OCI-LY7 (cell line): ENCODE data around the gene RPUSD2. TPM values are rescaled to one million over a fixed set of nuclear protein-coding genes. Genes with fewer than 3 reads are reported as not detected.
A peak's percentile ranks its signal among the peaks of the same experiment; 100 is the strongest.

ENCODE experiments used
- BruUV-seq: library from RNA; stranded (reverse); fragments of 400-500 nt; replicated peaks from 2 replicates; lab custom pipeline; 2021; lab: Mats Ljungman, UMichigan
- CTCF ChIA-PET: fragments of 300-600 bp; sonication (Branson Sonifier 250); formaldehyde crosslinking; loops from one replicate; lab custom pipeline; 2022; ENCODE audit warnings: antibody characterized with exemption; ENCODE audit not compliant: unreplicated experiment; lab: Charles Lee
- POLR2A ChIA-PET: fragments of 300-600 bp; sonication (Branson Sonifier 250); formaldehyde crosslinking; loops from one replicate; lab custom pipeline; 2022; ENCODE audit warnings: antibody characterized with exemption; lab: Charles Lee
- DNase-seq: peaks from one replicate; pipeline ENCODE4 v3.0.0-alpha.2; 2015; ENCODE audit warnings: low spot score
- H2AFZ ChIP-seq: fragments of 200-600 bp; sonication (generic), shearing (Covaris generic); 2 replicates; pipeline ENCODE4 v1.6.1; 2014; ENCODE audit warnings: mild to moderate bottlenecking, antibody characterized with exemption, low read length, moderate library complexity
- H3K27ac ChIP-seq: fragments of 200-600 bp; sonication (generic); 2 replicates; pipeline ENCODE4 v1.5.1; 2014; ENCODE audit warnings: mixed run types, low read depth, mild to moderate bottlenecking, moderate library complexity, low read length, inconsistent platforms; ENCODE audit not compliant: poor library complexity, severe bottlenecking
- H3K36me3 ChIP-seq: fragments of 200-600 bp; sonication (generic); 2 replicates; pipeline ENCODE4 v1.6.1; 2014; ENCODE audit warnings: mild to moderate bottlenecking, antibody characterized with exemption, low read length, moderate library complexity, mixed read lengths; ENCODE audit not compliant: insufficient read depth
- H3K4me1 ChIP-seq: fragments of 200-600 bp; sonication (generic); 2 replicates; pipeline ENCODE4 v1.5.1; 2014; ENCODE audit warnings: mild to moderate bottlenecking, low read length; ENCODE audit not compliant: insufficient read depth, poor library complexity, severe bottlenecking
- H3K4me2 ChIP-seq: fragments of 200-600 bp; sonication (generic); 2 replicates; pipeline ENCODE4 v1.6.1; 2014; ENCODE audit warnings: mild to moderate bottlenecking, low read length
- H3K4me3 ChIP-seq: fragments of 200-600 bp; sonication (generic); 2 replicates; pipeline ENCODE4 v1.5.1; 2014; ENCODE audit warnings: mild to moderate bottlenecking, low read depth, low read length; ENCODE audit not compliant: poor library complexity, severe bottlenecking
- H3K79me2 ChIP-seq: fragments of 200-600 bp; sonication (generic); 2 replicates; pipeline ENCODE4 v1.6.1; 2016; ENCODE audit warnings: low read depth, mild to moderate bottlenecking, low read length, moderate library complexity, mixed read lengths; ENCODE audit not compliant: insufficient read depth
- H3K9me2 ChIP-seq: fragments of 200-600 bp; sonication (generic); 2 replicates; pipeline ENCODE4 v1.6.1; 2016; ENCODE audit warnings: mild to moderate bottlenecking, low read length, mixed read lengths; ENCODE audit not compliant: insufficient read depth
- H3K9me3 ChIP-seq: fragments of 200-600 bp; sonication (generic); 2 replicates; pipeline ENCODE4 v1.6.1; 2014; ENCODE audit warnings: mild to moderate bottlenecking, mixed run types, low read length, mixed read lengths
- H4K20me1 ChIP-seq: fragments of 200-600 bp; sonication (generic); 2 replicates; pipeline ENCODE4 v1.6.1; 2014; ENCODE audit warnings: mild to moderate bottlenecking, antibody characterized with exemption, low read length, moderate library complexity, mixed read lengths; ENCODE audit not compliant: insufficient read depth
- CTCF ChIP-seq: fragments of 200-600 bp; sonication (generic); conservative IDR thresholded peaks from 2 replicates; pipeline ENCODE4 v1.5.1; 2014; ENCODE audit warnings: mild to moderate bottlenecking, antibody characterized with exemption, low read length, moderate library complexity, mixed read lengths
- EZH2phosphoT487 ChIP-seq: fragments of 200-600 bp; sonication (generic); IDR thresholded peaks from 2 replicates; pipeline ENCODE4 v1.6.1; 2018; ENCODE audit warnings: low read depth, borderline replicate concordance, mild to moderate bottlenecking, mixed run types, antibody characterized with exemption, low read length, moderate library complexity, mixed read lengths
- intact Hi-C: fragments of 100-400 bp; cut with micrococcal nuclease; formaldehyde crosslinking; loops from one replicate; pipeline ENCODE4 v1.10.0; 2022; ENCODE audit not compliant: unreplicated experiment
- total RNA-seq, 2 experiments: library from RNA; depleted of rRNA in 1 of 2; stranded (reverse); fragments of >200 nt in 1 of 2; shearing (Covaris generic) in 1 of 2; gene quantifications; 2 replicates each; pipeline ENCODE4 v1.2.3, GENCODE V29; 2014 to 2022

Gene RPUSD2
- total RNA-seq, 2 experiments from 2014 or later, result 18.9 to 26.4 TPM

GRCh38 chr15:40543082-40543481, 26.0 kb upstream of the RPUSD2 start:
- no TSS peak for BruUV-seq
- H3K79me2 ChIP-seq, result no peaks in the 10 kb centered on the region
- POLR2A ChIA-PET, result interaction anchor here (0.7 kb wide), 1 partner anchor 86 kb away, joined by 3 read pairs; no protein-coding TSS in a partner anchor
- no peak for TF ChIP-seq EZH2phosphoT487
- TF ChIP-seq CTCF, result no peak
- no peak for DNase-seq
- H3K4me3 ChIP-seq, result no peak overlapping the region
- H4K20me1 ChIP-seq, result no peaks in the 10 kb centered on the region
- no peak overlapping the region for H3K27ac ChIP-seq
- H3K9me2 ChIP-seq, result no peaks in the 10 kb centered on the region
- H2AFZ ChIP-seq, result no peak overlapping the region
- no peak overlapping the region; the same call in 1 of the 2 replicates for H3K4me2 ChIP-seq
- H3K9me3 ChIP-seq, result no peaks in the 10 kb centered on the region
- intact Hi-C loops, result no loop called here
- CTCF ChIA-PET, result no interaction called here
- H3K4me1 ChIP-seq, result peaks cover 22% of the 10 kb centered on the region
- no peaks in the 10 kb centered on the region; the same call in 1 of the 2 replicates for H3K36me3 ChIP-seq

GRCh38 chr15:40543631-40544294, 25.3 kb upstream of the RPUSD2 start:
- H3K9me3 ChIP-seq, result no peaks in the 10 kb centered on the region
- H3K27ac ChIP-seq, result peak overlapping the region; percentile 51
- no peak for TF ChIP-seq EZH2phosphoT487
- H4K20me1 ChIP-seq, result no peaks in the 10 kb centered on the region
- ChIA-PET POLR2A (interaction anchor here (1.3 kb wide), 1 partner anchor 21 kb away, joined by 3 read pairs; the partner anchor contains the start of gene CCDC32), CTCF (no interaction called here)
- no peaks in the 10 kb centered on the region for H3K79me2 ChIP-seq
- intact Hi-C loops, result no loop called here
- peaks cover 22% of the 10 kb centered on the region for H3K4me1 ChIP-seq
- no peak overlapping the region; the same call in 1 of the 2 replicates for H2AFZ ChIP-seq
- no peaks in the 10 kb centered on the region for H3K9me2 ChIP-seq
- H3K4me2 ChIP-seq, result peak overlapping the region; percentile 49
- BruUV-seq, result no TSS peak
- H3K36me3 ChIP-seq, result no peaks in the 10 kb centered on the region; the same call in 1 of the 2 replicates
- DNase-seq, result peak; percentile 71
- peak overlapping the region; percentile 17 for H3K4me3 ChIP-seq

GRCh38 chr15:40545457-40545856, 23.6 kb upstream of the RPUSD2 start:
- no peak overlapping the region for H3K4me2 ChIP-seq
- no peaks in the 10 kb centered on the region for H3K9me2 ChIP-seq
- no peaks in the 10 kb centered on the region for H3K9me3 ChIP-seq
- intact Hi-C loops, result no loop called here
- H2AFZ ChIP-seq, result no peak overlapping the region
- H3K4me3 ChIP-seq, result no peak overlapping the region
- H3K27ac ChIP-seq, result no peak overlapping the region
- CTCF ChIA-PET, result interaction anchor here (0.6 kb wide), 1 partner anchor 30 kb away, joined by 3 read pairs; no protein-coding TSS in a partner anchor
- H3K36me3 ChIP-seq, result no peaks in the 10 kb centered on the region; the same call in 1 of the 2 replicates
- BruUV-seq, result no TSS peak
- TF ChIP-seq CTCF, result peak; percentile 39
- TF ChIP-seq EZH2phosphoT487, result no peak
- POLR2A ChIA-PET, result interaction anchor here (0.5 kb wide), 1 partner anchor 44 kb away, joined by 3 read pairs; no protein-coding TSS in a partner anchor
- H4K20me1 ChIP-seq, result no peaks in the 10 kb centered on the region
- no peak for DNase-seq
- peaks cover 30% of the 10 kb centered on the region for H3K4me1 ChIP-seq
- H3K79me2 ChIP-seq, result no peaks in the 10 kb centered on the region
